Esophagus squamous epithelium (tissue), 5 donors: ENCODE results near the gene SPSB1. TPM values are rescaled to one million over a fixed set of nuclear protein-coding genes. Genes with fewer than 3 reads are reported as not detected.

ENCODE experiments used
- DNase-seq: peaks from one replicate; lab custom pipeline; 2025; lab: John Stamatoyannopoulos, UW
- H3K27ac ChIP-seq, 4 donors: fragments of 200-600 bp; sonication (generic); one replicate each; pipeline ENCODE4 v1.5.1; 2016 to 2019; ENCODE audit warnings: mild to moderate bottlenecking in 1 of 4
- H3K27me3 ChIP-seq, 4 donors: fragments of 200-600 bp; sonication (generic); 1 replicate in 3 of 4; 2 replicates in 1 of 4; pipeline versions ENCODE4 v1.5.1 to v1.6.0; 2017 to 2021; ENCODE audit warnings: antibody characterized with exemption in 1 of 4
- H3K36me3 ChIP-seq, 3 donors: fragments of 200-600 bp; sonication (generic); one replicate each; pipeline ENCODE4 v1.5.1; 2016 to 2019
- H3K4me1 ChIP-seq, 3 donors: fragments of 200-600 bp; sonication (generic); one replicate each; pipeline ENCODE4 v1.5.1; 2017 to 2019
- H3K4me3 ChIP-seq, 4 donors: fragments of 200-600 bp; sonication (generic); 1 replicate in 3 of 4; 2 replicates in 1 of 4; pipeline ENCODE4 v1.5.1; 2016 to 2019; ENCODE audit warnings: mild to moderate bottlenecking in 2 of 4, moderate library complexity in 1 of 4
- H3K9me3 ChIP-seq, 3 donors: fragments of 200-600 bp; sonication (generic); one replicate each; pipeline ENCODE4 v1.5.1; 2016 to 2019
- CTCF ChIP-seq, 6 experiments: fragments of 450-650 bp in 4 of 6; fragments of 200-600 bp in 2 of 6; sonication (generic) in 2 of 6; IDR thresholded peaks; one replicate each; pipeline ENCODE4 v1.5.1; 2016 to 2019; ENCODE audit warnings: antibody characterized with exemption in 6 of 6, mild to moderate bottlenecking in 4 of 6, moderate library complexity in 4 of 6
- POLR2A ChIP-seq, 4 donors: fragments of 450-650 bp; IDR thresholded peaks; one replicate each; pipeline ENCODE4 v1.6.1; 2017; ENCODE audit warnings: antibody characterized with exemption in 4 of 4, mild to moderate bottlenecking in 4 of 4, moderate library complexity in 3 of 4
- WGBS, 2 donors: methylation state at CpG; one replicate each; pipeline ENCODE4 v1.1.5; 2018; 5-methylcytosine and 5-hydroxymethylcytosine counted together
- intact Hi-C: fragments of 100-400 bp; cut with DNase I; formaldehyde crosslinking; loops from one replicate; pipeline ENCODE4 v1.15.0; 2022
- total RNA-seq, 4 donors: library from RNA; depleted of rRNA; stranded (reverse); fragments of >200 nt; gene quantifications; one replicate each; pipeline ENCODE4 v1.1.0, GENCODE V29; 2016
- donor health status: DM: yes; HTN: yes; CAD: no.

The SPSB1 gene
- total RNA-seq, 4 donors from 2014 or later, result 15.2 to 35.5 (median 25.2) TPM

DNA sequence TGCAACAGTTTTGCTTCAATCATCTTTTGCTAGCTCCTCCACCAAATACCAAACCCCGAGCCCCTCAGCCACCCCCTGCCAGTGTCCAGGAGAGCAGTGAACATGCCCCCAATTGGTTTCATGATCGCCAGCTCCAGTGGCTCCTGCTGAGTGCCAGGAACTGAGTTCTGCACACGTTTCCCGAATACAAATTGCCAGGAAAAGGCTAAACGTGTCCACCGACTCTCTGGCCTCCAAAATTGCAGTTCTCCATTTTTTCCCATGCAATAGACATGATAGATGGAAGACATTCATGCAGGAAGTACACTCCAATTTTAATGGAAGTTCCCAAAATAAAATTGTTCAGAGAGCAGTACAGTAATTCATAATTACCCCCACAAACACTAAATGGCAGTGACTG is 101.3 kb downstream of the SPSB1 start:
- TF ChIP-seq CTCF (IDR thresholded peaks at IDR 0.05) (no peak), POLR2A (IDR thresholded peaks at IDR 0.05) (no peak)
- H3K36me3 ChIP-seq, result no peaks in the 10 kb centered on the region
- intact Hi-C loops, result no loop called here

GRCh38 chr1:9395018-9395417 is 102.3 kb downstream of the SPSB1 start:
- TF ChIP-seq CTCF (IDR thresholded peaks at IDR 0.05) (no peak), POLR2A (IDR thresholded peaks at IDR 0.05) (no peak)
- DNase-seq, result no peak
- Histone ChIP-seq H3K4me3 (no peak overlapping the region), H3K4me1 (peaks cover 18 to 28% (median 19%) of the 10 kb centered on the region in 3 donors), H3K9me3 (no peaks in the 10 kb centered on the region), H3K36me3 (no peaks in the 10 kb centered on the region), H3K27ac (no peak overlapping the region), H3K27me3 (peaks cover 0 to 4% (median 0%) of the 10 kb centered on the region in 4 donors)
- intact Hi-C loops, result no loop called here
- WGBS, 2 donors, result 79 to 87% methylated on average over 7 of the region's 7 CpGs

More for the DNA sequence above, 101.3 kb downstream of the SPSB1 start:
- H3K4me3 ChIP-seq, result no peak overlapping the region
- no peak overlapping the region for H3K27ac ChIP-seq
- DNase-seq, result no peak
- no peaks in the 10 kb centered on the region for H3K9me3 ChIP-seq
- peaks cover 10 to 21% (median 13%) of the 10 kb centered on the region in 3 donors for H3K4me1 ChIP-seq
- WGBS, 2 donors, result 53 to 54% methylated on average over 6 of the region's 6 CpGs
- peaks cover 0 to 4% (median 0%) of the 10 kb centered on the region in 4 donors for H3K27me3 ChIP-seq

DNA sequence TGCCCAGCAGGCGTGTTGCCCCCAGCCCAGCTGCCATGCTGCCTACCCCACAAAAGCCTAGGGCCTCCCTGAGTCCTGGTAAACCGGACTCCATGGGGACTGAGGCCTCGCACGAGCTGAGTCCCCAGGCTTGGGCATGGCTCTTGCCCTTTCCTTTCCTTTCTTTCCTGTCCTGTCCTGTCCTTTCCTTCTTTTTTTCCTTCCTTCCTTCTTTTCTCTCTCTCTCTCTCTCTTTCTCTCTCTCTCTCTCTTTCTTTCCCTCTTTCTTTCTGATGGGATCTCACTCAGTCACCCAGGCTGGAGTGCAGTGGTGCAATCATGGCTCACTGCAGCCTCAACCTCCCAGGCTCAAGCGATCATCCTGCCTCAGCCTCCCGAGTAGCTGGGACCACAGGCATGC is 104.4 kb downstream of the SPSB1 start:
- no peaks in the 10 kb centered on the region for H3K36me3 ChIP-seq
- peak overlapping the region in 1 of 4 donors; percentile 59 for H3K27ac ChIP-seq
- WGBS, 2 donors, result 86 to 89% methylated on average over 6 of the region's 6 CpGs
- peaks cover 24 to 48% (median 34%) of the 10 kb centered on the region in 3 donors for H3K4me1 ChIP-seq
- DNase-seq, result no peak
- H3K9me3 ChIP-seq, result no peaks in the 10 kb centered on the region
- no peak overlapping the region for H3K4me3 ChIP-seq
- intact Hi-C loops, result no loop called here
- TF ChIP-seq CTCF (IDR thresholded peaks at IDR 0.05) (no peak), POLR2A (IDR thresholded peaks at IDR 0.05) (no peak)
- peaks cover 0 to 4% (median 0%) of the 10 kb centered on the region in 4 donors for H3K27me3 ChIP-seq

GRCh38 chr1:9397997-9398526 is 105.4 kb downstream of the SPSB1 start:
- intact Hi-C loops, result no loop called here
- 16 to 19% methylated on average over 6 to 8 of the region's 13 CpGs for WGBS, 2 donors
- H3K9me3 ChIP-seq, result no peaks in the 10 kb centered on the region
- H3K27ac ChIP-seq, result peak overlapping the region in 3 of 4 donors; percentile 40 to 62 (median 59)
- no peaks in the 10 kb centered on the region for H3K36me3 ChIP-seq
- DNase-seq, result no peak
- peaks cover 24 to 50% (median 34%) of the 10 kb centered on the region in 3 donors for H3K4me1 ChIP-seq
- peaks cover 0 to 4% (median 0%) of the 10 kb centered on the region in 4 donors for H3K27me3 ChIP-seq
- no peak overlapping the region for H3K4me3 ChIP-seq
- TF ChIP-seq POLR2A (IDR thresholded peaks at IDR 0.05), result no peak
- no peak for TF ChIP-seq CTCF (IDR thresholded peaks at IDR 0.05)

GRCh38 chr1:9399510-9400424 is 107.1 kb downstream of the SPSB1 start:
- no peak for DNase-seq
- H3K4me3 ChIP-seq, result no peak overlapping the region
- H3K27me3 ChIP-seq, result no peaks in the 10 kb centered on the region
- H3K27ac ChIP-seq, result peak overlapping the region in 2 of 4 donors; percentile 13 to 37
- TF ChIP-seq CTCF (IDR thresholded peaks at IDR 0.05) (no peak), POLR2A (IDR thresholded peaks at IDR 0.05) (no peak)
- no peaks in the 10 kb centered on the region for H3K36me3 ChIP-seq
- intact Hi-C loops, result no loop called here
- 42 to 66% methylated on average over 5 to 6 of the region's 21 CpGs for WGBS, 2 donors
- H3K4me1 ChIP-seq, result peaks cover 27 to 57% (median 34%) of the 10 kb centered on the region in 3 donors
- H3K9me3 ChIP-seq, result no peaks in the 10 kb centered on the region
